ENCODE data around the gene XYLT1. TPM values are rescaled to one million over a fixed set of nuclear protein-coding genes. Genes with fewer than 3 reads are reported as not detected.

The XYLT1 gene
- total and polyA plus RNA-seq, 9 of the 15 experiments (the other 6 are each of a cell fraction or from before 2014, with no cell fraction given): 0.03 to 0.09 (median 0.08) TPM; not detected in 6

- TF ChIP-seq HMGXB4 (CRISPR knock-in tag; IDR thresholded peaks at IDR 0.05) (no peak), ZNF174 (CRISPR knock-in tag; IDR thresholded peaks at IDR 0.05) (no peak), NRF1 (conservative IDR thresholded peaks at IDR 0.05 in 1 of 2, IDR thresholded peaks at IDR 0.05 in 1 of 2) (peak; percentile 20 to 33; a peak in 2 of 4 replicates), POLR2H (tag; IDR thresholded peaks at IDR 0.05; ENCODE audit: low read depth) (no peak), NFIC (IDR thresholded peaks at IDR 0.05) (no peak), ZBTB17 (CRISPR knock-in tag; IDR thresholded peaks at IDR 0.05) (no peak)
These were observed 276.5 kb downstream of the XYLT1 start (continued) for GRCh38 chr16:17194190-17194780.

DNA sequence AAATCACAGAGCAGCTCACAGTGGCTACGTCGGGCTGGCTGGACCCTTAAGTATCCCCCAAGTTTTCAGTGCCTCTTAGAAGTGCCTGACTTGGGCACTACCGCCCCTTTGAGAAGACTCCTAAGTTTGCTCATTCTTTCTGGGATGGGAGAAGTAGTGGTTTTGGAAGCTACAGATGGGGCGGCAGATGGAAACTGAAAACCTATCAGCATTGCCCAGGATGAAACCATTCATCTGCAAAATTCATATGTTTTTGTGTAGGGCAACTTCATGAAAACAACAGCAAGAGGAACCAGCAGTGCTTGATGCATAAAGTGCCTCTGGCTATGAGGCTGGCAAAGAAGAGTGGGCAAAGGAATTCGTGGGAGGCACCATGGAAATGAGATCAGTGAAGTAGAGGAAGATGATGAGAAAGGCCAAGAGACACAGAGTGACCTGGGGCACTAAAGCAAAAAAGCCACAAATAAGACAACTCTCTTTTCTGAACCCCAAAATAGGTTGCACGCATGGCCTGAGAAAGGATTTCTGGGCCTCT lies 277.1 kb downstream of the XYLT1 start:
- Histone ChIP-seq H3K9me3 (replicated peaks; ENCODE audit: control insufficient read depth, insufficient read depth, low read depth, low read length) (no peaks in the 10 kb centered on the region), H2AFZ (ENCODE audit: low read depth, low read length) (no peak overlapping the region), H3K4me2 (ENCODE audit: insufficient read depth, low read length) (no peak overlapping the region), H4K20me1 (replicated peaks; ENCODE audit: control insufficient read depth, insufficient read depth, low read length) (no peaks in the 10 kb centered on the region; the same call in 1 of the 2 replicates), H3K27me3 (ENCODE audit: control insufficient read depth in 2 of 2, insufficient read depth in 2 of 2, low read length in 2 of 2) (peaks cover 0 to 15% of the 10 kb centered on the region in 2 experiments; a peak in 2 of 5 replicates), H3K9me1 (ENCODE audit: control insufficient read depth, insufficient read depth, low read length) (no peaks in the 10 kb centered on the region), H3K27ac (ENCODE audit: extremely low read depth, low read depth, low read length) (no peak overlapping the region), H3K79me2 (ENCODE audit: control insufficient read depth, insufficient read depth, low read length) (no peaks in the 10 kb centered on the region), H3K9ac (ENCODE audit: insufficient read depth in 1 of 2, low read depth in 2 of 2, low read length in 2 of 2) (no peak overlapping the region), H3K4me1 (replicated peaks in 1 of 2; ENCODE audit: control insufficient read depth in 2 of 2, insufficient read depth in 2 of 2, low read length in 2 of 2) (no peaks in the 10 kb centered on the region), H3K36me3 (ENCODE audit: control insufficient read depth, insufficient read depth, low read length) (no peaks in the 10 kb centered on the region), H3K4me3 (no peak overlapping the region)
- BruUV-seq (replicated peaks): no TSS peak
- CTCF ChIA-PET (ENCODE audit: low intra/inter-chr PET ratio): no interaction called here
- DNase-seq (ENCODE audit: extremely low read depth in 1 of 4, low spot score in 3 of 4): no peak
- POLR2A ChIA-PET: interaction anchor here (0.7 kb wide), 1 partner anchor 74 kb away, joined by 3 read pairs; no protein-coding TSS in a partner anchor
- intact Hi-C loops (cut with micrococcal nuclease): no loop called here
- TF ChIP-seq ZNF217 (CRISPR knock-in tag; IDR thresholded peaks at IDR 0.05): no peak
- no peak for TF ChIP-seq IRF2 (CRISPR knock-in tag; IDR thresholded peaks at IDR 0.05)
- TF ChIP-seq FOXK1 (CRISPR knock-in tag; IDR thresholded peaks at IDR 0.05; ENCODE audit: borderline replicate concordance): no peak
- no peak for TF ChIP-seq STAT5A (IDR thresholded peaks at IDR 0.05; ENCODE audit: borderline replicate concordance, low read length)
- no peak for FAIRE-seq
- in situ Hi-C loops (cut with MboI): no loop called here
- WGBS (ENCODE audit: insufficient coverage, low coverage, missing lambda C conversion rate): under 1% methylated on average over 6 of the region's 6 CpGs
- ATAC-seq: no peak

All from K562 (cell line).